Measurements from ENCODE around the gene ULK4.

- TF ChIP-seq CTCF (conservative IDR thresholded peaks at IDR 0.05) (no peak), ZFX (IDR thresholded peaks at IDR 0.05) (no peak)
Measured at GRCh38 chr3:41324156-41324475, 637.8 kb downstream of the ULK4 start.

All from C4-2B (cell line).